HEK293 (cell line): Measurements from ENCODE around the gene GPR152.

Experiments used
- CTCF ChIA-PET: fragments of 350-600 bp; formaldehyde crosslinking; extraction: SDS; loops from one replicate; lab custom pipeline; 2021; ENCODE audit warnings: antibody characterized with exemption; lab: Yijun Ruan, JAX
- POLR2A ChIA-PET: fragments of 300-600 bp; formaldehyde crosslinking; extraction: SDS; loops from one replicate; lab custom pipeline; 2020; ENCODE audit warnings: antibody characterized with exemption, inconsistent platforms; lab: Yijun Ruan, JAX
- H3K27ac ChIP-seq: fragments of 200-500 bp; sonication (Bioruptor generic); 2 replicates; pipeline ENCODE4 v1.5.1; 2014; ENCODE audit warnings: low read depth, low read length, control low read depth, inconsistent platforms; ENCODE audit errors: extremely low read depth
- H3K36me3 ChIP-seq, 2 experiments: fragments of 200-500 bp in 1 of 2; sonication (Bioruptor generic) in 1 of 2; 1 replicate in 1 of 2; 2 replicates in 1 of 2; pipeline ENCODE4 v1.5.1; 2014 to 2017; ENCODE audit warnings: inconsistent platforms in 2 of 2, low read length in 2 of 2; ENCODE audit not compliant: control insufficient read depth in 2 of 2, insufficient read depth in 1 of 2
- H3K4me1 ChIP-seq: fragments of 200-500 bp; sonication (Bioruptor generic); 2 replicates; pipeline ENCODE4 v1.5.1; 2014; ENCODE audit warnings: mild to moderate bottlenecking, low read length, inconsistent platforms; ENCODE audit not compliant: control insufficient read depth, insufficient read depth
- H3K4me3 ChIP-seq: 2 replicates; pipeline ENCODE4 v1.5.1; 2011; ENCODE audit warnings: low read depth, mild to moderate bottlenecking, control low read depth, low read length, moderate library complexity
- H3K9me3 ChIP-seq: fragments of 200-500 bp; sonication (Bioruptor generic); 2 replicates; pipeline ENCODE4 v1.5.1; 2014; ENCODE audit warnings: low read depth, low read length, inconsistent platforms; ENCODE audit not compliant: control insufficient read depth, insufficient read depth
- FEZF1 ChIP-seq: fragments of 450-650 bp; formaldehyde crosslinking; IDR thresholded peaks from 2 replicates; pipeline ENCODE4 v1.5.1; 2016; ENCODE audit warnings: missing biosample characterization, missing genetic modification characterization
- REPIN1 ChIP-seq: fragments of 450-650 bp; formaldehyde crosslinking; IDR thresholded peaks from 2 replicates; pipeline ENCODE4 v1.5.1; 2017; ENCODE audit warnings: missing biosample characterization, missing genetic modification characterization, low read depth
- REST ChIP-seq: fragments of 450-650 bp; formaldehyde crosslinking; IDR thresholded peaks from 2 replicates; pipeline ENCODE4 v1.5.1; 2016; ENCODE audit warnings: missing biosample characterization, missing genetic modification characterization
- SETDB1 ChIP-seq: IDR thresholded peaks from one replicate; pipeline ENCODE4 v1.6.1; 2017; ENCODE audit warnings: mild to moderate bottlenecking, low read length, moderate library complexity, mixed read lengths; ENCODE audit not compliant: insufficient read length
- ZFP41 ChIP-seq: fragments of 450-650 bp; formaldehyde crosslinking; IDR thresholded peaks from 2 replicates; pipeline ENCODE4 v1.5.1; 2016; ENCODE audit warnings: missing biosample characterization, missing genetic modification characterization, borderline replicate concordance
- ZNF155 ChIP-seq: fragments of 450-650 bp; formaldehyde crosslinking; IDR thresholded peaks from 2 replicates; pipeline ENCODE4 v1.5.1; 2016; ENCODE audit warnings: missing biosample characterization, missing genetic modification characterization
- ZNF23 ChIP-seq: fragments of 450-650 bp; formaldehyde crosslinking; IDR thresholded peaks from 2 replicates; pipeline ENCODE4 v1.5.1; 2016; ENCODE audit warnings: missing biosample characterization, missing genetic modification characterization, borderline replicate concordance
- ZNF366 ChIP-seq: fragments of 450-650 bp; formaldehyde crosslinking; conservative IDR thresholded peaks from 2 replicates; pipeline ENCODE4 v1.5.1; 2016; ENCODE audit warnings: missing biosample characterization, missing genetic modification characterization
- ZNF449 ChIP-seq: fragments of 450-650 bp; formaldehyde crosslinking; IDR thresholded peaks from 2 replicates; pipeline ENCODE4 v1.5.1; 2017; ENCODE audit warnings: missing biosample characterization, mild to moderate bottlenecking, missing genetic modification characterization, moderate library complexity
- ZNF510 ChIP-seq: fragments of 450-650 bp; formaldehyde crosslinking; IDR thresholded peaks from 2 replicates; pipeline ENCODE4 v1.5.1; 2018; ENCODE audit warnings: mild to moderate bottlenecking, missing genetic modification characterization, missing biosample characterization; ENCODE audit not compliant: insufficient replicate concordance
- ZNF530 ChIP-seq: fragments of 450-650 bp; formaldehyde crosslinking; IDR thresholded peaks from 2 replicates; pipeline ENCODE4 v1.5.1; 2016; ENCODE audit warnings: low read depth, missing biosample characterization, missing genetic modification characterization
- ZNF558 ChIP-seq: fragments of 450-650 bp; formaldehyde crosslinking; IDR thresholded peaks from 2 replicates; pipeline ENCODE4 v1.5.1; 2016; ENCODE audit warnings: missing biosample characterization, missing genetic modification characterization
- ZNF621 ChIP-seq: fragments of 450-650 bp; formaldehyde crosslinking; IDR thresholded peaks from 2 replicates; pipeline ENCODE4 v1.5.1; 2017; ENCODE audit warnings: missing biosample characterization, missing genetic modification characterization
- ZNF658 ChIP-seq: fragments of 450-650 bp; formaldehyde crosslinking; IDR thresholded peaks from 2 replicates; pipeline ENCODE4; 2016; ENCODE audit warnings: missing biosample characterization, missing genetic modification characterization
- ZNF701 ChIP-seq: fragments of 450-650 bp; formaldehyde crosslinking; IDR thresholded peaks from 2 replicates; pipeline ENCODE4 v1.5.1; 2016; ENCODE audit warnings: missing biosample characterization, missing genetic modification characterization
- ZNF76 ChIP-seq: fragments of 450-650 bp; formaldehyde crosslinking; IDR thresholded peaks from 2 replicates; pipeline ENCODE4; 2016; ENCODE audit warnings: low read depth, missing biosample characterization, missing genetic modification characterization, borderline replicate concordance
- ZNF837 ChIP-seq: fragments of 450-650 bp; formaldehyde crosslinking; IDR thresholded peaks from 2 replicates; pipeline ENCODE4 v1.5.1; 2016; ENCODE audit warnings: missing biosample characterization, missing genetic modification characterization
- ZNF843 ChIP-seq: fragments of 450-650 bp; formaldehyde crosslinking; IDR thresholded peaks from 2 replicates; pipeline ENCODE4 v1.5.1; 2016; ENCODE audit warnings: missing biosample characterization, missing genetic modification characterization
- ZSCAN16 ChIP-seq: fragments of 450-650 bp; formaldehyde crosslinking; IDR thresholded peaks from 2 replicates; pipeline ENCODE4 v1.5.1; 2016; ENCODE audit warnings: missing biosample characterization, missing genetic modification characterization
- TF ChIP-seq, protein P1 (sequence below): fragments of 450-650 bp; formaldehyde crosslinking; IDR thresholded peaks from 2 replicates; pipeline ENCODE4 v1.5.1; 2016; ENCODE audit warnings: missing biosample characterization, missing genetic modification characterization

The GPR152 gene

DNA sequence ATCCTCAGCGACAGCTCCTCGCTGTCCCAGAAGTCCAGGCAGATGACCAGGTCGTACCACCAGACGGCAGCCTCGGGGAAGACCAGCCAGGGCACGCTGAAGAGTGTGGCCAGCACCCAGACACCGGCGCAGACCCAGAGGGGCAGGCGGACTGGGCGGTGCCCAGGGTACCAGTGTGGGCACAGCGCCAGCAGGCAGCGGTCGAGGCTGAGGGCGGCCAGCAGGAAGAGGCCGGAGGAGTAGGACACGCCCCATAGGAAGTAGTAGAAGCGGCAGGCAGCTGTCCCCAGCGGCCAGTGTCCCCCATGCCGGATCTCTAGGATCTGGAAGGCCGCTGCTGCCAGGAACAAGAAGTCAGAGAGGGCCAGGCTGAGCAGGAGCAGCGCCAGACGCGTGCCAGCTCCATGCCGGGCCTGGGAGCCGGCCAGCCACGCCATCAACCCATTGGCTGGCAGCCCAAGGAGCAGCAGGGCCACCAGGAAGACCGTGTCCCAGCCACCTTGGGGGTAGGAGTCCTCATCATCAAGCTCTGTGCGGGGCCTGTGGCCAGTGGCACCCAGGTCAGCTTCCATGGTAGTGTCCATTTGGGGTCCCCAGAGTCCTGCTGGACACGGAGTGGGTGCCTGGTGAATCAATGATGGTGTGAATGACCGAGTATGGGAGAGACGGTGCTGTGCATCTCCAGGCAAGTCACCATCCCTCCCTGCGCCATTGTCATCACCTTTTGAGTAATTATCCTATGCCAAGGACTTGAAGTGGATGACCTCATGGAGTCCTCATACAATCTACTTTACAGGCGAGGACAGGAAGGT lies at the start of gene GPR152:
Gene GPR152 (minus strand): TSS at position 589 of the 812 bp plus-strand sequence. CDS start 5 bp downstream, at position 584.
- no peaks in the 10 kb centered on the region for H3K36me3 ChIP-seq
- no peaks in the 10 kb centered on the region for H3K9me3 ChIP-seq
- H3K4me1 ChIP-seq = no peaks in the 10 kb centered on the region
- POLR2A ChIA-PET = interaction anchor here (0.6 to 1.1 kb wide), 2 partner anchors 50 to 223 kb away, joined by 3 read pairs; partner anchors contain the start of gene PPP1CA
- no peak for TF ChIP-seq ZNF701 (tag by site-specific recombination)
- no peak for TF ChIP-seq ZNF530 (tag by site-specific recombination)
- no peak for TF ChIP-seq ZSCAN16 (tag by site-specific recombination)
- TF ChIP-seq, protein P1, sequence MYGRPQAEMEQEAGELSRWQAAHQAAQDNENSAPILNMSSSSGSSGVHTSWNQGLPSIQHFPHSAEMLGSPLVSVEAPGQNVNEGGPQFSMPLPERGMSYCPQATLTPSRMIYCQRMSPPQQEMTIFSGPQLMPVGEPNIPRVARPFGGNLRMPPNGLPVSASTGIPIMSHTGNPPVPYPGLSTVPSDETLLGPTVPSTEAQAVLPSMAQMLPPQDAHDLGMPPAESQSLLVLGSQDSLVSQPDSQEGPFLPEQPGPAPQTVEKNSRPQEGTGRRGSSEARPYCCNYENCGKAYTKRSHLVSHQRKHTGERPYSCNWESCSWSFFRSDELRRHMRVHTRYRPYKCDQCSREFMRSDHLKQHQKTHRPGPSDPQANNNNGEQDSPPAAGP = no peak
- TF ChIP-seq FEZF1 (tag by site-specific recombination) = no peak
- TF ChIP-seq ZNF23 (tag by site-specific recombination) = no peak
- TF ChIP-seq ZFP41 (tag by site-specific recombination) = no peak
- no peak for TF ChIP-seq ZNF558 (tag by site-specific recombination)
- no peak for TF ChIP-seq REST (tag by site-specific recombination)
- no peak for TF ChIP-seq ZNF76 (tag by site-specific recombination)
- no peak for TF ChIP-seq ZNF366
- no peak for TF ChIP-seq ZNF155 (tag by site-specific recombination)
- TF ChIP-seq SETDB1 = no peak
- TF ChIP-seq ZNF449 (tag by site-specific recombination) = no peak
- no peak for TF ChIP-seq ZNF621
- TF ChIP-seq ZNF837 (tag by site-specific recombination) = no peak
- no peak for TF ChIP-seq ZNF658 (tag by site-specific recombination)
- no peak for TF ChIP-seq ZNF510 (tag by site-specific recombination)
- TF ChIP-seq ZNF843 (tag by site-specific recombination) = no peak
- no peak for TF ChIP-seq REPIN1
- no peak within 1 kb of the TSS for H3K4me3 ChIP-seq
- CTCF ChIA-PET = no interaction called here
- no peak within 1 kb of the TSS for H3K27ac ChIP-seq
